ENCODE results near the gene GPR158. TPM values are rescaled to one million over a fixed set of nuclear protein-coding genes. Genes with fewer than 3 reads are reported as not detected.

The GPR158 gene
- total RNA-seq, 1 experiment from 2014 or later: 12.2 TPM

DNA sequence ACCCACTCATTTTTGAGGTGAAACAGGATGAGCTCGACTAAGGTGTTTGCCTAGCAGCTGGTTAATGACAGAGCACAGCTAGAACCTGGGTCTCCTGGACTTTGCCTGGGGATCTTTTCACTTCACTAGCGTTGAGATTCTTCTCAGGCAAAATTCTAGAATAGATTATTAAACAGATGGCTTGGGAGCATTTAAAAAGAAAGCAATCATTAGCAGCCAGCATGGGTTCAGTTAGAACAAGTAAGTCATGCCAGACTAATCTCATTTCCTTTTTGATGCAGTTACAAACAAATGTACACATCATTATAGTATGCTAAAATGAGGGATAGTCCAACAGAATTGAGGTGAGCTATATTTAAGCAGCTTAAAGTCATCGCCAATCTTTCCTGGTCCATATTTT lies 467.9 kb downstream of the GPR158 start:
- Histone ChIP-seq H3K79me2 (ENCODE audit: low read depth) (no peaks in the 10 kb centered on the region), H3K27ac (no peak overlapping the region), H3K4me3 (no peak overlapping the region), H4K20me1 (ENCODE audit: insufficient read depth) (no peaks in the 10 kb centered on the region), H3F3A (ENCODE audit: insufficient read depth, low read depth) (no peaks in the 10 kb centered on the region), H3K9me2 (ENCODE audit: insufficient read depth) (no peaks in the 10 kb centered on the region), H3K4me1 (replicated peaks; ENCODE audit: insufficient read depth) (no peaks in the 10 kb centered on the region), H3K36me3 (ENCODE audit: low read depth) (no peaks in the 10 kb centered on the region), H3K9me3 (ENCODE audit: insufficient read depth, low read depth) (no peaks in the 10 kb centered on the region), H3K27me3 (ENCODE audit: insufficient read depth, low read depth) (no peaks in the 10 kb centered on the region), H3K4me2 (no peak overlapping the region), H2AFZ (no peak overlapping the region)
- no peak for TF ChIP-seq EZH2 (IDR thresholded peaks at IDR 0.05; ENCODE audit: low read depth)
- CTCF ChIA-PET: no interaction called here
- DNase-seq: no peak
- no TSS peak for BruUV-seq (replicated peaks)
- POLR2A ChIA-PET (ENCODE audit: unreplicated experiment): no interaction called here
- intact Hi-C loops (cut with micrococcal nuclease; ENCODE audit: unreplicated experiment): no loop called here

DNA sequence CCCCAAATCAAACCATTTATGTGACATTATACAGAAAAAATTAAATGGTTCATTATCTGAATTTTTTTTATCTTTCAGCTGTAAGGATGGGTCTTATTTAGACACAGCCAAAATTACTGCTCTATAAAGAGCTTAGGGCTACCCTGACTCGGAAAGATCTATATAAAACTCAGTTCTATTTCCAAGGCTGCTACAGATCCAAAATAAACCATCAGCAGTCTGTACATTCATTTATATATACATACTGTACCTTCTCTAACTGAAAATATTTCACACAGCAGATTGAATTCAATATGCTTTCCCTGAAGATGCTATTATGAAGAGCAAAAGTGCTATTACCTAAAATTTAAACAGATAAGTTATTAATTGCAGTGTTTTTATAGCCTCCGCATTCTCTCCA lies 471.6 kb downstream of the GPR158 start:
- no peaks in the 10 kb centered on the region for H3K36me3 ChIP-seq (ENCODE audit: low read depth)
- H3K27ac ChIP-seq: no peak overlapping the region
- no peak overlapping the region for H3K4me2 ChIP-seq
- no peak overlapping the region for H3K4me3 ChIP-seq
- no peaks in the 10 kb centered on the region for H3K27me3 ChIP-seq (ENCODE audit: insufficient read depth, low read depth)
- ChIA-PET POLR2A (ENCODE audit: unreplicated experiment) (no interaction called here), CTCF (no interaction called here)
- no peaks in the 10 kb centered on the region for H3K4me1 ChIP-seq (replicated peaks; ENCODE audit: insufficient read depth)
- no peaks in the 10 kb centered on the region for H3F3A ChIP-seq (ENCODE audit: insufficient read depth, low read depth)
- no peaks in the 10 kb centered on the region for H3K79me2 ChIP-seq (ENCODE audit: low read depth)
- H4K20me1 ChIP-seq (ENCODE audit: insufficient read depth): no peaks in the 10 kb centered on the region
- DNase-seq: no peak
- TF ChIP-seq, protein P1, sequence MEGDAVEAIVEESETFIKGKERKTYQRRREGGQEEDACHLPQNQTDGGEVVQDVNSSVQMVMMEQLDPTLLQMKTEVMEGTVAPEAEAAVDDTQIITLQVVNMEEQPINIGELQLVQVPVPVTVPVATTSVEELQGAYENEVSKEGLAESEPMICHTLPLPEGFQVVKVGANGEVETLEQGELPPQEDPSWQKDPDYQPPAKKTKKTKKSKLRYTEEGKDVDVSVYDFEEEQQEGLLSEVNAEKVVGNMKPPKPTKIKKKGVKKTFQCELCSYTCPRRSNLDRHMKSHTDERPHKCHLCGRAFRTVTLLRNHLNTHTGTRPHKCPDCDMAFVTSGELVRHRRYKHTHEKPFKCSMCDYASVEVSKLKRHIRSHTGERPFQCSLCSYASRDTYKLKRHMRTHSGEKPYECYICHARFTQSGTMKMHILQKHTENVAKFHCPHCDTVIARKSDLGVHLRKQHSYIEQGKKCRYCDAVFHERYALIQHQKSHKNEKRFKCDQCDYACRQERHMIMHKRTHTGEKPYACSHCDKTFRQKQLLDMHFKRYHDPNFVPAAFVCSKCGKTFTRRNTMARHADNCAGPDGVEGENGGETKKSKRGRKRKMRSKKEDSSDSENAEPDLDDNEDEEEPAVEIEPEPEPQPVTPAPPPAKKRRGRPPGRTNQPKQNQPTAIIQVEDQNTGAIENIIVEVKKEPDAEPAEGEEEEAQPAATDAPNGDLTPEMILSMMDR (conservative IDR thresholded peaks at IDR 0.05): no peak
- TF ChIP-seq EZH2 (IDR thresholded peaks at IDR 0.05; ENCODE audit: low read depth): no peak
- no peaks in the 10 kb centered on the region for H3K9me2 ChIP-seq (ENCODE audit: insufficient read depth)
- intact Hi-C loops (cut with micrococcal nuclease; ENCODE audit: unreplicated experiment): no loop called here
- H2AFZ ChIP-seq: no peak overlapping the region
- BruUV-seq (replicated peaks): no TSS peak
- no peaks in the 10 kb centered on the region for H3K9me3 ChIP-seq (ENCODE audit: insufficient read depth, low read depth)

DNA sequence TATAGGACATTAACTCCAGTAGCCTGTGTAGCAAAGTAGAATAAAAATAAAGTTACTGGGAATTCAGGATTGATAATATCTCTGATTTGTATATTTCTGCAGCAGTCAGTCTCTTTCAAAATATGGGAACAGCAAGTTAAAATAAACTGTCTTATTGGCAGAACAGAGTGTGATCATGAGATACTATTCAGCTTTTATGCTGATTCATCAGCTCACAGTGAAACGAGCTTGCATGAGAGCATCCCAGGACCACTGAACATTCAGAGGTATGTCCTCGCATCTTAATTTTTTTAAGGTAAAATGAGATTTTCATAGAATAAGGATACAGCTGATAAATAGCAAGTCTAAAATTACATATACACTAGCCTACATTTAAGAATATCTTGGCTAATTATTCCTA lies 476.7 kb downstream of the GPR158 start:
- H3K27ac ChIP-seq: no peak overlapping the region
- H3K9me3 ChIP-seq (ENCODE audit: insufficient read depth, low read depth): no peaks in the 10 kb centered on the region
- POLR2A ChIA-PET (ENCODE audit: unreplicated experiment): no interaction called here
- CTCF ChIA-PET: interaction anchor here (0.6 kb wide), 1 partner anchor 1072 kb away, joined by 10 read pairs; no protein-coding TSS in a partner anchor
- no peaks in the 10 kb centered on the region for H3K9me2 ChIP-seq (ENCODE audit: insufficient read depth)
- H3K4me1 ChIP-seq (replicated peaks; ENCODE audit: insufficient read depth): no peaks in the 10 kb centered on the region
- H4K20me1 ChIP-seq (ENCODE audit: insufficient read depth): no peaks in the 10 kb centered on the region
- no TSS peak for BruUV-seq (replicated peaks)
- H3F3A ChIP-seq (ENCODE audit: insufficient read depth, low read depth): no peaks in the 10 kb centered on the region
- TF ChIP-seq, protein P1 (conservative IDR thresholded peaks at IDR 0.05): no peak
- TF ChIP-seq EZH2 (IDR thresholded peaks at IDR 0.05; ENCODE audit: low read depth): no peak
- H3K4me3 ChIP-seq: no peak overlapping the region
- H3K27me3 ChIP-seq (ENCODE audit: insufficient read depth, low read depth): no peaks in the 10 kb centered on the region
- DNase-seq: no peak
- H3K4me2 ChIP-seq: no peak overlapping the region
- intact Hi-C loops (cut with micrococcal nuclease; ENCODE audit: unreplicated experiment): no loop called here
- no peak overlapping the region for H2AFZ ChIP-seq
- H3K79me2 ChIP-seq (ENCODE audit: low read depth): no peaks in the 10 kb centered on the region
- no peaks in the 10 kb centered on the region for H3K36me3 ChIP-seq (ENCODE audit: low read depth)

Other genes with a start within 250 kb of the GPR158 start
- gene PRTFDC1, start 222.4 kb upstream of the GPR158 start, total RNA-seq (2021): 12.3 and 15.8 TPM in 2 replicates
- gene ENKUR, start 158.8 kb upstream of the GPR158 start, total RNA-seq (2021): 0.50 and 1.0 TPM in 2 replicates
- gene THNSL1, start 158.4 kb upstream of the GPR158 start, total RNA-seq (2021): 5.6 and 6.8 TPM in 2 replicates